Vagina (tissue), 2 donors: ENCODE data around the gene TTC28. TPM values are rescaled to one million over a fixed set of nuclear protein-coding genes. Genes with fewer than 3 reads are reported as not detected.
"Not testable (repeated sequence)": the region's sequence is repeated elsewhere in the genome, so short reads cannot be mapped to it uniquely, and the experiment has no call there.

Source experiments
- DNase-seq, 2 donors: peaks; one replicate each; pipeline ENCODE4 v3.0.0-alpha.2; 2017; ENCODE audit errors: extremely low spot score in 2 of 2
- H3K27ac ChIP-seq: fragments of 200-600 bp; sonication (generic); one replicate; pipeline ENCODE4 v1.5.1; 2019
- H3K27me3 ChIP-seq: fragments of 200-600 bp; sonication (generic); one replicate; pipeline ENCODE4 v1.5.1; 2019
- H3K36me3 ChIP-seq, 2 donors: fragments of 200-600 bp; sonication (generic); one replicate each; pipeline ENCODE4 v1.5.1; 2017 to 2019
- H3K4me1 ChIP-seq: fragments of 200-600 bp; sonication (generic); one replicate; pipeline ENCODE4 v1.5.1; 2019
- H3K4me3 ChIP-seq, 2 donors: fragments of 200-600 bp; sonication (generic); 1 replicate in 1 of 2; 2 replicates in 1 of 2; pipeline ENCODE4 v1.5.1; 2016 to 2019
- H3K9me3 ChIP-seq: fragments of 200-600 bp; sonication (generic); one replicate; pipeline ENCODE4 v1.5.1; 2019
- POLR2A ChIP-seq, 2 donors: fragments of 450-650 bp; IDR thresholded peaks; one replicate each; pipeline ENCODE4 v1.6.1; 2017; ENCODE audit warnings: antibody characterized with exemption in 2 of 2, mild to moderate bottlenecking in 2 of 2, moderate library complexity in 2 of 2
- POLR2AphosphoS5 ChIP-seq, 2 donors: sonication (generic); formaldehyde crosslinking; IDR thresholded peaks; one replicate each; pipeline ENCODE4 v1.9.0; 2017; ENCODE audit warnings: antibody characterized with exemption in 2 of 2, mild to moderate bottlenecking in 2 of 2, low read depth in 1 of 2; ENCODE audit not compliant: insufficient read depth in 1 of 2
- intact Hi-C: fragments of 100-400 bp; cut with DNase I; formaldehyde crosslinking; loops from one replicate; pipeline ENCODE4 v1.15.1; 2023
- total RNA-seq: library from RNA; depleted of rRNA; stranded (reverse); fragments of >200 nt; gene quantifications from one replicate; pipeline ENCODE4 v1.2.3, GENCODE V29; 2016
- TF ChIP-seq, protein P1 (sequence below), 3 experiments: fragments of 450-650 bp in 2 of 3; fragments of 200-600 bp in 1 of 3; sonication (generic) in 1 of 3; IDR thresholded peaks; one replicate each; pipeline ENCODE4 v1.5.1; 2017 to 2019; ENCODE audit warnings: antibody characterized with exemption in 3 of 3, mild to moderate bottlenecking in 2 of 3, moderate library complexity in 2 of 3

TTC28 gene
- total RNA-seq, 1 donor from 2014 or later, result 41.7 TPM

DNA sequence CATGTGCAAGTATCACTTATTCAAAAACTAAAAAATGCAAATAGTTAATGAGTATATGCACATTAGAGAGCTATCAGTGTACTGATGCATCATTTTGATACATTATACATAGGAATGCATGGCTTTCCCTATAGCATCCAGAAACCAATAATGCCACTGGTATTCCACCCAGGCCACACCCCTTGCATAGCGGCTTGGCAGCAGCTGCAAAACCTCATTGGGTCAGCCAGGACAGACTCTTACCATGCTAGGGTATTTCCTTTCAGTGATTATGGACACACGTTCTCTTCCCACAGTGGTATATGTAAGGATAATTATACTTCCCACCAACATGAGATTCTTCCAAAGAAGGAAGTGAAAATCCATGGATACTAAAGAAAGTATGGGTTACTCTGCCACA lies 614.7 kb downstream of the TTC28 start:
- H3K27ac ChIP-seq, result no peak overlapping the region
- H3K4me1 ChIP-seq, result peaks cover 6% of the 10 kb centered on the region
- H3K9me3 ChIP-seq, result no peaks in the 10 kb centered on the region
- intact Hi-C loops, result no loop called here
- TF ChIP-seq POLR2AphosphoS5 (IDR thresholded peaks at IDR 0.05; ENCODE audit: insufficient read depth in 1 of 2, low read depth in 1 of 2) (no peak), POLR2A (IDR thresholded peaks at IDR 0.05) (no peak)
- TF ChIP-seq, protein P1, sequence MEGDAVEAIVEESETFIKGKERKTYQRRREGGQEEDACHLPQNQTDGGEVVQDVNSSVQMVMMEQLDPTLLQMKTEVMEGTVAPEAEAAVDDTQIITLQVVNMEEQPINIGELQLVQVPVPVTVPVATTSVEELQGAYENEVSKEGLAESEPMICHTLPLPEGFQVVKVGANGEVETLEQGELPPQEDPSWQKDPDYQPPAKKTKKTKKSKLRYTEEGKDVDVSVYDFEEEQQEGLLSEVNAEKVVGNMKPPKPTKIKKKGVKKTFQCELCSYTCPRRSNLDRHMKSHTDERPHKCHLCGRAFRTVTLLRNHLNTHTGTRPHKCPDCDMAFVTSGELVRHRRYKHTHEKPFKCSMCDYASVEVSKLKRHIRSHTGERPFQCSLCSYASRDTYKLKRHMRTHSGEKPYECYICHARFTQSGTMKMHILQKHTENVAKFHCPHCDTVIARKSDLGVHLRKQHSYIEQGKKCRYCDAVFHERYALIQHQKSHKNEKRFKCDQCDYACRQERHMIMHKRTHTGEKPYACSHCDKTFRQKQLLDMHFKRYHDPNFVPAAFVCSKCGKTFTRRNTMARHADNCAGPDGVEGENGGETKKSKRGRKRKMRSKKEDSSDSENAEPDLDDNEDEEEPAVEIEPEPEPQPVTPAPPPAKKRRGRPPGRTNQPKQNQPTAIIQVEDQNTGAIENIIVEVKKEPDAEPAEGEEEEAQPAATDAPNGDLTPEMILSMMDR (IDR thresholded peaks at IDR 0.05), result no peak
- H3K4me3 ChIP-seq, result no peak overlapping the region
- no peaks in the 10 kb centered on the region for H3K27me3 ChIP-seq
- H3K36me3 ChIP-seq, result no peaks in the 10 kb centered on the region
- DNase-seq, result no peak

DNA sequence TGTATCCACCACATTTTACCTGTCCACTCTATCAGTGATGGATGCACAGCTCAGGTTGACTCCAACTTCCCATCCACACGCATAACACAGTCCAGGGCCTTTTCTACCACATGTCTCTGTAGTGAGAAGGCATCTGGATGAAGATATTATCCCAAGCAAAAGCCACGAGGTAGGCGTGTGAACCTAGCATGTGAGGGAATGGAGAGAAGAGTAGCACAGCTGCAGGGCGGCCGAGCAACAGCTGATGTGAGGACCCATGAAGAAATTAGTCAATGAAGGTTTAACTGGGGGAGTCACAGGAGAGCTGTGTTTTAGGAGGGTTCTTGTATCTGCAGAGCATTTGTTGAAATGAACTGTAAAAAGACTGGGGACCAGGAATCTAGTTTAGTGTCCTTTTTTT lies 616.0 kb downstream of the TTC28 start:
- no peak overlapping the region for H3K4me3 ChIP-seq
- intact Hi-C loops, result no loop called here
- H3K27ac ChIP-seq, result no peak overlapping the region
- H3K36me3 ChIP-seq, result no peaks in the 10 kb centered on the region
- no peaks in the 10 kb centered on the region for H3K4me1 ChIP-seq
- no peak for DNase-seq
- H3K27me3 ChIP-seq, result no peaks in the 10 kb centered on the region
- H3K9me3 ChIP-seq, result no peaks in the 10 kb centered on the region
- no peak for TF ChIP-seq POLR2AphosphoS5 (IDR thresholded peaks at IDR 0.05; ENCODE audit: insufficient read depth in 1 of 2, low read depth in 1 of 2)
- TF ChIP-seq POLR2A (IDR thresholded peaks at IDR 0.05), result no peak
- TF ChIP-seq, protein P1 (IDR thresholded peaks at IDR 0.05), result no peak

DNA sequence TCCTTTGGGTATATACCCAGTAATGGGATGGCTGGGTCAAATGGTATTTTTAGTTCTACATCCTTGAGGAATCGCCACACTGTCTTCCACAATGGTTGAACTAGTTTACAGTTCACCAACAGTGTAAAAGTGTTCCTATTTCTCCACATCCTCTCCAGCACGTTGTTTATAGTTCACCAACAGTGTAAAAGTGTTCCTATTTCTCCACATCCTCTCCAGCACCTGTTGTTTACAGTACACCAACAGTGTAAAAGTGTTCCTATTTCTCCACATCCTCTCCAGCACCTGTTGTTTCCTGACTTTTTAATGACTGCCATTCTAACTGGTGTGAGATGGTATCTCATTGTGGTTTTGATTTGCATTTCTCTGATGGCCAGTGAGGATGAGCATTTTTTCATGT lies 619.0 kb downstream of the TTC28 start:
- intact Hi-C loops, H3K27ac ChIP-seq, H3K4me1 ChIP-seq, H3K4me3 ChIP-seq, DNase-seq, H3K36me3 ChIP-seq, H3K9me3 ChIP-seq, H3K27me3 ChIP-seq: not testable (repeated sequence)

DNA sequence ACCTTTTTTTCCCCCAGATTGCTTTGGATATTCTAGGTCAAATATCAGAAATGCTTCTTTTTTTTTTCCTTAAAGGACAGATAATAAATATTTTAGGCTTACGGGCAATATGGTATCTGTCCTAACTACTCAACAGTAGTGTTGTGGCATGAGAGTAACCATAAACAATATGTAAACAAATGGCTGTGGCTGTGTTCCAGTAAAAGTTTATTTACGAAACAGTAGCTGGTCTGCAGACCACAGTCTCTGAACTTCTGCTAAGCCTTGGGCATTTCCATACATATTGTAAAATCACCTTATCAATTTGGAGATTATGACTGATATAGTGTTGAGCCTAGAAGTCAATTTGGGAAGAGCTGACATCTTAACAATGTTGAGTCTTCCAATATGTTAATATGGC lies 621.6 kb downstream of the TTC28 start:
- no peak overlapping the region for H3K27ac ChIP-seq
- TF ChIP-seq POLR2A (IDR thresholded peaks at IDR 0.05), result no peak
- TF ChIP-seq, protein P1 (IDR thresholded peaks at IDR 0.05), result no peak
- no peak for DNase-seq
- no peaks in the 10 kb centered on the region for H3K36me3 ChIP-seq
- no peaks in the 10 kb centered on the region for H3K4me1 ChIP-seq
- H3K4me3 ChIP-seq, result no peak overlapping the region
- H3K27me3 ChIP-seq, result no peaks in the 10 kb centered on the region
- intact Hi-C loops, result loop anchor here (10.0 kb wide), 1 partner anchor 537 kb away; no protein-coding TSS in a partner anchor
- no peaks in the 10 kb centered on the region for H3K9me3 ChIP-seq

DNA sequence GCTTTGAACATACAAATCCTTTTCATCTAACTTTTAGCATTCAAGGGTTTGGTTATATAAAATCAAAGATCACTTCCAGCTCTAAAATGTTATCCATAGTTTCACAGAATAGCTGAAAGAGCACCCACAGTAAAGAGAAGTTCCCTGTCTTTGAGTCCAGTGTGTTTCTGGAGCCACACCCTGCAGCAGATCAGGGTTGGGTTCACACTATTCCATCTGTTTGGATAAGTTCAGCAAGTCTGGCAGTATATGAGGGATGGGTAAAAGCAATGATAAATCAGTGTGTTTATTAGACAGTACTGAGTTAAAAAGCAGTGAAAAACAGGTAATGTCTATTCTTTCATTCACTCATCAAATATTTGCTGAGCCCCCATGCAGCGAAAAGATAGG lies 624.8 kb downstream of the TTC28 start:
- no peak overlapping the region for H3K27ac ChIP-seq
- H3K4me1 ChIP-seq, result no peaks in the 10 kb centered on the region
- TF ChIP-seq POLR2A (IDR thresholded peaks at IDR 0.05) (no peak), POLR2AphosphoS5 (IDR thresholded peaks at IDR 0.05; ENCODE audit: insufficient read depth in 1 of 2, low read depth in 1 of 2) (no peak)
- TF ChIP-seq, protein P1 (IDR thresholded peaks at IDR 0.05), result no peak
- intact Hi-C loops, result loop anchor here (10.0 kb wide), 1 partner anchor 540 kb away; no protein-coding TSS in a partner anchor
- no peaks in the 10 kb centered on the region for H3K9me3 ChIP-seq
- DNase-seq, result no peak
- no peak overlapping the region for H3K4me3 ChIP-seq
- H3K27me3 ChIP-seq, result no peaks in the 10 kb centered on the region
- H3K36me3 ChIP-seq, result no peaks in the 10 kb centered on the region
